Duodenal mucosa (tissue), 2 donors: Measurements from ENCODE around the gene CNN2.

Source experiments
- H3K27ac ChIP-seq: one replicate; pipeline ENCODE4 v1.7.0; 2013; ENCODE audit warnings: low read depth, low read length
- H3K27me3 ChIP-seq, 2 donors: one replicate each; pipeline ENCODE4 v1.7.0; 2013; ENCODE audit warnings: low read length in 2 of 2, control low read depth in 1 of 2; ENCODE audit not compliant: insufficient read depth in 2 of 2, control insufficient read depth in 1 of 2
- H3K36me3 ChIP-seq, 2 donors: one replicate each; pipeline ENCODE4 v1.7.0; 2013; ENCODE audit warnings: low read length in 2 of 2, control low read depth in 1 of 2; ENCODE audit not compliant: insufficient read depth in 2 of 2, control insufficient read depth in 1 of 2
- H3K4me1 ChIP-seq, 2 donors: one replicate each; pipeline ENCODE4 v1.7.0; 2013; ENCODE audit warnings: low read length in 2 of 2, control low read depth in 1 of 2; ENCODE audit not compliant: insufficient read depth in 2 of 2, control insufficient read depth in 1 of 2
- H3K4me3 ChIP-seq, 2 donors: one replicate each; pipeline ENCODE4 v1.7.0; 2013; ENCODE audit warnings: low read length in 2 of 2, low read depth in 1 of 2
- H3K9ac ChIP-seq, 2 donors: one replicate each; pipeline ENCODE4 v1.7.0; 2013; ENCODE audit warnings: low read length in 2 of 2, low read depth in 1 of 2
- H3K9me3 ChIP-seq, 2 donors: one replicate each; pipeline ENCODE4 v1.7.0; 2013; ENCODE audit warnings: low read length in 2 of 2, control low read depth in 1 of 2; ENCODE audit not compliant: control insufficient read depth in 1 of 2

CNN2 gene

GRCh38 chr19:1061987-1062386 lies 35.6 kb downstream of the CNN2 start:
- no peak overlapping the region for H3K4me3 ChIP-seq
- H3K27ac ChIP-seq = no peak overlapping the region
- no peaks in the 10 kb centered on the region for H3K36me3 ChIP-seq
- peaks cover 12 to 15% of the 10 kb centered on the region in 2 donors for H3K27me3 ChIP-seq
- peaks cover 4 to 20% of the 10 kb centered on the region in 2 donors for H3K4me1 ChIP-seq
- no peak overlapping the region for H3K9ac ChIP-seq
- H3K9me3 ChIP-seq = no peaks in the 10 kb centered on the region

DNA sequence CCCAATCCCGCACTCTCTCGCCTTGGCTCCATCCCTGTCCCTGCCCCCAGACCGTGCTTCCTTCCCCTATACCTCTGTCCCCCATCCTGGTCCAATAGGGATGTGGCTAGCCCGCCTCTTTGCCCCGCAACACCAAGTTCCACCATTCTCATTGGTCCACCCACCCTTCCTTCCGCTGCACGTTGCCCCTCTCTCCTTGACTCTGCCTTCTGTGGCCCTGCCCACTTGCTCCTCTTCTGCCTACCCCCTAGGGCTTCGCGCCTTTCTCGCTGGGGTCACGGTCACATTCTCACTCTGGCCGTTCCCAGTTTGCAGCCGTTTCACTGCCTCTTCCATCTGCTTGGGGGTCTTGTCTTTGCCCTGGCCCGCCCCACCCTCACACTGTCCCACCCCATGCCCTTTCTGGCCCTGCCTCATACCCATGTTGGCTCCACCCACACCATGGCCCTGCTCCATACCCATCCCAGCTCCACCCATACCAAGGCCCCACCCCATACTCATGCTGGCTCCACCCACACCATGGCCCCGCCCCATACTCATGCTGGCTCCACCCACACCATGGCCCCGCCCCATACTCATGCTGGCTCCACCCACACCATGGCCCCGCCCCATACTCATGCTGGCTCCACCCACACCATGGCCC lies 36.1 kb downstream of the CNN2 start:
- Histone ChIP-seq H3K27me3 (peaks cover 13 to 15% of the 10 kb centered on the region in 2 donors), H3K4me1 (peaks cover 4 to 20% of the 10 kb centered on the region in 2 donors), H3K9ac (no peak overlapping the region), H3K4me3 (no peak overlapping the region), H3K36me3 (no peaks in the 10 kb centered on the region), H3K27ac (no peak overlapping the region), H3K9me3 (no peaks in the 10 kb centered on the region)

DNA sequence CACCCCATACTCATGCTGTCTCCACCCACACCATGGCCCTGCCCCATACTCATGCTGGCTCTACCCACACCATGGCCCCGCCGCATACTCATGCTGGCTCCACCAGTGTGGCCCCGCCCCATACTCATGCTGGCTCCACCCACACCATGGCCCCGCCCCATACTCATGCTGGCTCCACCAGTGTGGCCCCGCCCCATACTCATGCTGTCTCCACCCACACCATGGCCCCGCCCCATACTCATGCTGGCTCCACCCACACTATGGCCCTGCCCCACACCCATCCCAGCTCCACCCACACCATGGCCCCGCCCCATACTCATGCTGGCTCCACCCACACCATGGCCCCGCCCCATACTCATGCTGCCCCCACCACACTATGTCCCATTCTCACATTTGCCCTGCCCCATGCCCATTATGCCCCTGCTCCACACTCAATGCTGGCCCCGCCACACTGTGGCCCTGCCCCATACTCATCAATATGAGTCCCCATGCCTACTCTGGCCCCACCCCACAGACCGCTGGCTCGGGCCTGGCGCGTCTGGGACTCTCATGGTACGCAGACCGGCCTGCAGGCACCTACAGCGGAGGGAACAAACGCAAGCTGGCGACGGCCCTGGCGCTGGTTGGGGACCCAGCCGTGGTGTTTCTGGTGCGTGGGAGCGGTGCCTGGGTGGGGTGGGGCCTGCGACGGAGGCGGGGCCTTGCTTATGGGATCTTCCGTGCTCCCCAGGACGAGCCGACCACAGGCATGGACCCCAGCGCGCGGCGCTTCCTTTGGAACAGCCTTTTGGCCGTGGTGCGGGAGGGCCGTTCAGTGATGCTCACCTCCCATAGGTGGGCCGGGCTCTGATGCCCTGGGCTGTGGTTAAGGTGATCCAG lies 36.9 kb downstream of the CNN2 start:
- H3K27me3 ChIP-seq = peaks cover 13 to 18% of the 10 kb centered on the region in 2 donors
- no peak overlapping the region for H3K4me3 ChIP-seq
- peaks cover 4 to 20% of the 10 kb centered on the region in 2 donors for H3K4me1 ChIP-seq
- H3K9ac ChIP-seq = no peak overlapping the region
- H3K36me3 ChIP-seq = no peaks in the 10 kb centered on the region
- no peaks in the 10 kb centered on the region for H3K9me3 ChIP-seq
- no peak overlapping the region for H3K27ac ChIP-seq

- Histone ChIP-seq H3K9me3 (no peaks in the 10 kb centered on the region), H3K9ac (no peak overlapping the region), H3K27ac (no peak overlapping the region), H3K4me1 (peaks cover 8 to 24% of the 10 kb centered on the region in 2 donors), H3K4me3 (no peak overlapping the region), H3K36me3 (no peaks in the 10 kb centered on the region), H3K27me3 (peaks cover 13 to 26% of the 10 kb centered on the region in 2 donors)
These were observed 37.7 kb downstream of the CNN2 start for GRCh38 chr19:1063909-1064660.

- Histone ChIP-seq H3K36me3 (no peaks in the 10 kb centered on the region), H3K27ac (no peak overlapping the region), H3K27me3 (peaks cover 13 to 29% of the 10 kb centered on the region in 2 donors), H3K9ac (no peak overlapping the region), H3K4me3 (no peak overlapping the region), H3K9me3 (no peaks in the 10 kb centered on the region), H3K4me1 (peaks cover 14 to 30% of the 10 kb centered on the region in 2 donors)
These were observed 38.5 kb downstream of the CNN2 start for GRCh38 chr19:1064661-1065605.

DNA sequence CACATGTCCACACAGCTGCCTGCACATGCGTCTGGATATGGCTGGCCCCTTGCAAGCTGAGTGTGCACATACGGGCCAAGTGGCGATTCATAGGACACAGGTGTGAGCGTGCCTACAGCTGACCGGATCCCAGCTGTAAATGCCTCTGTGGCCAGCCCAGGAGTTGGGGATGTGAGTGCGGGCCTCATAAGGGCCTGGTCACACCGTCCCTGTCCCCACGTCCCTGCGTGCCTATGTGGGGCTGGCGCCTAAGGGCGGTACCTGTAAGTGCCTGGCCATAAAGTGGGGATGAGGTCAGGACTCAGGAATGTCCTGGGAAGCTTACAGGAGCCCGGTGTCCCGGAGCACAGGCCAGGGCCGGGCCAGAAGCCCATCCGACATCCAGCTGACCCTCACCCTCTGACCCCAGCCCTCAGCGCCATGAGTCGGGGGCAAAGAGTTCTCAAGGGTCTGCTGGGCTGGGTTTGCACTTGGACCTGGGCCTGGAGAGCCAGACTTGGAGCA lies 39.2 kb downstream of the CNN2 start:
- no peak overlapping the region for H3K4me3 ChIP-seq
- no peaks in the 10 kb centered on the region for H3K36me3 ChIP-seq
- H3K4me1 ChIP-seq = peaks cover 14 to 30% of the 10 kb centered on the region in 2 donors
- no peak overlapping the region for H3K27ac ChIP-seq
- H3K9ac ChIP-seq = no peak overlapping the region
- H3K27me3 ChIP-seq = peaks cover 13 to 30% of the 10 kb centered on the region in 2 donors
- no peaks in the 10 kb centered on the region for H3K9me3 ChIP-seq

GRCh38 chr19:1066251-1066747 lies 39.9 kb downstream of the CNN2 start:
- H3K27me3 ChIP-seq = peaks cover 18 to 34% of the 10 kb centered on the region in 2 donors
- no peaks in the 10 kb centered on the region for H3K36me3 ChIP-seq
- H3K9me3 ChIP-seq = no peaks in the 10 kb centered on the region
- H3K9ac ChIP-seq = no peak overlapping the region
- H3K4me1 ChIP-seq = peaks cover 14 to 30% of the 10 kb centered on the region in 2 donors
- H3K4me3 ChIP-seq = peak overlapping the region; percentile 35 to 51
- H3K27ac ChIP-seq = no peak overlapping the region

GRCh38 chr19:1066748-1067340 lies 40.4 kb downstream of the CNN2 start, which contains the start of gene ARHGAP45:
Gene ARHGAP45, plus strand, starts transcription at chr19:1067167. Its CDS starts 239 bp downstream, at chr19:1067406.
- no peaks in the 10 kb centered on the region for H3K9me3 ChIP-seq
- H3K4me1 ChIP-seq = peaks cover 14 to 30% of the 10 kb centered on the region in 2 donors
- peak within 1 kb of the TSS; percentile 43 for H3K9ac ChIP-seq
- H3K4me3 ChIP-seq = peak within 1 kb of the TSS; percentile 53 to 60
- H3K27me3 ChIP-seq = peaks cover 18 to 34% of the 10 kb centered on the region in 2 donors
- H3K27ac ChIP-seq = peak within 1 kb of the TSS; percentile 50
- H3K36me3 ChIP-seq = no peaks in the 10 kb centered on the region
